ENCODE data around the gene SLC26A6. TPM values are rescaled to one million over a fixed set of nuclear protein-coding genes. Genes with fewer than 3 reads are reported as not detected.
A peak's percentile ranks its signal among the peaks of the same experiment; 100 is the strongest.

The SLC26A6 gene
- total and polyA plus RNA-seq, 10 of the 15 experiments (the other 5 are each of a cell fraction or from before 2014, with no cell fraction given) = 2.1 to 24.9 (median 13.3) TPM

DNA sequence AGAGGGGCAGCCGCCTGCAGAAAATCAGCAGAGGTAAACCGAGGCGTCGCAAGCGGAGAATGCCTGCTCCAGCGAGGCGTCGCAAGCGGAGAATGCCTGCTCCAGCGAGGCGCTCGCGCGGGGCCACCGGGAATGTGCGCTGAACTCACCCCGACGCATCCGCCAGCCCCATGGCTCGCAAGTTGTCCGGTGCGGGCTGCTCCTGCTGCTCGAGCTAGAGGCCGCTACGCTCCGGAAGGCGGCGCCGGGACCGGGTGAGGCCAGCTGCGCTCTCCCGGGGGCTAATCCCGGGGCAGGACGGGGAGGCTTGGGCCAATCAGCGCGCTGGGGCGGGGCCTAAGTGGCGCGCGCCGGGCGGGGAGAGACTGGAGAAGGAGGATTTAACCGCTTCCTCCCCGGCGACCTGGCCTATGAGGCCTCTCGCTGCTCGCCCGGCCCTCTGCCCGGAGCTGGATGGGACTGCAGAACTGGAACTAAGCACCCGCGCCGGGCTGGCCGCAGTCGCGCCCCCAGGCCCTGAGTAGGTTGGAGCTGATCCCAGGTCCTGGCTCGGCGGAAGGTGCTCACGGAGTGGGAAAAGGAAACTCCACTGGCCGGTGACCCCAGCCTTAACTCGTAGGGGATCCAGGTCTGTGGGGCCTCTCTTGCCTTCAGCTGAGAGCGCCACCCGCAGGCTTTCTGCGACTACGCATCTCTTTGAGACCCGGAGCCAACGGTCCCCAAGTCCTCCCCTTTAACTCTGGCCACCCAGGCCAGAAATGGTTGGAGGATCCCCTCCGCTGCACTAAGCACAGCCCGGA lies at the start of gene SLC26A6 (continued):
- TF ChIP-seq, protein P1, sequence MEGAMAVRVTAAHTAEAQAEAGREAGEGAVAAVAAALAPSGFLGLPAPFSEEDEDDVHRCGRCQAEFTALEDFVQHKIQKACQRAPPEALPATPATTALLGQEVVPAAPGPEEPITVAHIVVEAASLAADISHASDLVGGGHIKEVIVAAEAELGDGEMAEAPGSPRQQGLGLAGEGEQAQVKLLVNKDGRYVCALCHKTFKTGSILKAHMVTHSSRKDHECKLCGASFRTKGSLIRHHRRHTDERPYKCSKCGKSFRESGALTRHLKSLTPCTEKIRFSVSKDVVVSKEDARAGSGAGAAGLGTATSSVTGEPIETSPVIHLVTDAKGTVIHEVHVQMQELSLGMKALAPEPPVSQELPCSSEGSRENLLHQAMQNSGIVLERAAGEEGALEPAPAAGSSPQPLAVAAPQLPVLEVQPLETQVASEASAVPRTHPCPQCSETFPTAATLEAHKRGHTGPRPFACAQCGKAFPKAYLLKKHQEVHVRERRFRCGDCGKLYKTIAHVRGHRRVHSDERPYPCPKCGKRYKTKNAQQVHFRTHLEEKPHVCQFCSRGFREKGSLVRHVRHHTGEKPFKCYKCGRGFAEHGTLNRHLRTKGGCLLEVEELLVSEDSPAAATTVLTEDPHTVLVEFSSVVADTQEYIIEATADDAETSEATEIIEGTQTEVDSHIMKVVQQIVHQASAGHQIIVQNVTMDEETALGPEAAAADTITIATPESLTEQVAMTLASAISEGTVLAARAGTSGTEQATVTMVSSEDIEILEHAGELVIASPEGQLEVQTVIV (IDR thresholded peaks at IDR 0.05; ENCODE audit: borderline replicate concordance, partially characterized antibody) = peak; percentile 50
- 0 out of 3 replicates have a peak, but pooled peaks of 1 of the 2 experiments have one; percentile 14 for TF ChIP-seq EGR1 (IDR thresholded peaks at IDR 0.05; ENCODE audit: borderline replicate concordance in 1 of 2, low read depth in 2 of 2, low read length in 2 of 2)
- TF ChIP-seq FOXM1 (IDR thresholded peaks at IDR 0.05; ENCODE audit: low read depth, low read length) = no peak
- 0 out of 2 replicates have a peak, but pooled peaks have one; percentile 14 for TF ChIP-seq ELK1 (IDR thresholded peaks at IDR 0.05; ENCODE audit: low read depth, low read length)
- TF ChIP-seq TCF12 (IDR thresholded peaks at IDR 0.05; ENCODE audit: low read depth, low read length) = peak; percentile 67; the same call in 1 of the 2 replicates
- TF ChIP-seq, protein P2, sequence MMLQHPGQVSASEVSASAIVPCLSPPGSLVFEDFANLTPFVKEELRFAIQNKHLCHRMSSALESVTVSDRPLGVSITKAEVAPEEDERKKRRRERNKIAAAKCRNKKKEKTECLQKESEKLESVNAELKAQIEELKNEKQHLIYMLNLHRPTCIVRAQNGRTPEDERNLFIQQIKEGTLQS (IDR thresholded peaks at IDR 0.05; ENCODE audit: borderline replicate concordance, extremely low read depth, low read depth, low read length) = no peak
- TF ChIP-seq CBX5 (IDR thresholded peaks at IDR 0.05; ENCODE audit: low read depth) = no peak
- peak; percentile 82 for TF ChIP-seq NR2F1 (conservative IDR thresholded peaks at IDR 0.05)
- TF ChIP-seq POLR2AphosphoS5 (IDR thresholded peaks at IDR 0.05; ENCODE audit: low read length) = peak; percentile 65; the same call in 1 of the 2 replicates
- no peak for TF ChIP-seq CHD1 (IDR thresholded peaks at IDR 0.05; ENCODE audit: low read depth, low read length)
- TF ChIP-seq, protein P3, sequence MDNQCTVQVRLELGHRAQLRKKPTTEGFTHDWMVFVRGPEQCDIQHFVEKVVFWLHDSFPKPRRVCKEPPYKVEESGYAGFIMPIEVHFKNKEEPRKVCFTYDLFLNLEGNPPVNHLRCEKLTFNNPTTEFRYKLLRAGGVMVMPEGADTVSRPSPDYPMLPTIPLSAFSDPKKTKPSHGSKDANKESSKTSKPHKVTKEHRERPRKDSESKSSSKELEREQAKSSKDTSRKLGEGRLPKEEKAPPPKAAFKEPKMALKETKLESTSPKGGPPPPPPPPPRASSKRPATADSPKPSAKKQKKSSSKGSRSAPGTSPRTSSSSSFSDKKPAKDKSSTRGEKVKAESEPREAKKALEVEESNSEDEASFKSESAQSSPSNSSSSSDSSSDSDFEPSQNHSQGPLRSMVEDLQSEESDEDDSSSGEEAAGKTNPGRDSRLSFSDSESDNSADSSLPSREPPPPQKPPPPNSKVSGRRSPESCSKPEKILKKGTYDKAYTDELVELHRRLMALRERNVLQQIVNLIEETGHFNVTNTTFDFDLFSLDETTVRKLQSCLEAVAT (IDR thresholded peaks at IDR 0.05) = no peak; the same call in 1 of the 2 replicates
- no peak; the same call in 1 of the 2 replicates for TF ChIP-seq RUNX3 (IDR thresholded peaks at IDR 0.05; ENCODE audit: low read length)
- peak; percentile 70; the same call in 1 of the 2 replicates for TF ChIP-seq GATAD2B (conservative IDR thresholded peaks at IDR 0.05; ENCODE audit: low read depth)
- TF ChIP-seq CREM (IDR thresholded peaks at IDR 0.05; ENCODE audit: low read depth) = no peak
- TF ChIP-seq JUND (IDR thresholded peaks at IDR 0.05; ENCODE audit: low read depth, low read length) = no peak
- TF ChIP-seq ZBTB40 (IDR thresholded peaks at IDR 0.05; ENCODE audit: borderline replicate concordance) = no peak
- no peak for TF ChIP-seq WRNIP1 (IDR thresholded peaks at IDR 0.05; ENCODE audit: borderline replicate concordance, low read depth, low read length)
- no peak; the same call in 1 of the 2 replicates for TF ChIP-seq STAT1 (conservative IDR thresholded peaks at IDR 0.05)
- TF ChIP-seq MEF2A (IDR thresholded peaks at IDR 0.05; ENCODE audit: insufficient read depth, low read depth, low read length) = no peak
- peak; percentile 68 for TF ChIP-seq IKZF1 (conservative IDR thresholded peaks at IDR 0.05)
